ENCODE results near the gene ZNF518B.
"Not testable (repeated sequence)": the region's sequence is repeated elsewhere in the genome, so short reads cannot be mapped to it uniquely, and the experiment has no call there.

The ZNF518B gene

DNA sequence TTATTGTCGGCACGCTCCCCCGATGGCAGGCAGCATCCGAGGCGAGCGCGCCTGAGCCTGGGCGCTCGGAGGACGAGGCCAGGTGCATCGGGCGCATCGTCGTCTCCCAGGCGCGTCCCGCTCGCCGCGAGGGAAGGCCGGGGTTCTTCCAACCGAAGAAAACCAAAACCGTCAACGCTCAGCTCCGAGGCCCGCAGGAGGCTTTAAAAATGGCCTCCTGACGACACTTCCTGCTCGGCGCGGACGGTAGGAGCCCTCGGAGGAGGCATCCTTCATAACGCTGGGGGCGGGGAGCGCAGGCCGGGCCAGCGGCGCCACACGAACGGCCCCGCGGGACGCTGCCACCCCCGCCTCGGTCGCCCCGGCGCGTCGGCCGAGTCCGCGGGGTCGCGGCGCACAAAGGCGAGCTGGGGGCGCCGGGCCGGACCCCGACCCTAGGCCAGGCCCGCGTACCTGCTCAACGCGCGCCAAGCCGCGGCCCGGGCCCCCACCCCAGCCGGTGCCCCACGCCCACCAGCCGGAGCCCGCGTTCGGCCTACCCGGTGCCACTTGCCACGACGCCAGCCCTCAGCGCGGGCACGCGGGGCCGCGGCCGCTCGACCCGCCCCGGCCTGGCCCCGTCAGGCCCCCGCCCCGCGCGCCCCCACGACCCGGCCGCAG lies 501 bp downstream of the ZNF518B start:
- DNase-seq, result no peak

DNA sequence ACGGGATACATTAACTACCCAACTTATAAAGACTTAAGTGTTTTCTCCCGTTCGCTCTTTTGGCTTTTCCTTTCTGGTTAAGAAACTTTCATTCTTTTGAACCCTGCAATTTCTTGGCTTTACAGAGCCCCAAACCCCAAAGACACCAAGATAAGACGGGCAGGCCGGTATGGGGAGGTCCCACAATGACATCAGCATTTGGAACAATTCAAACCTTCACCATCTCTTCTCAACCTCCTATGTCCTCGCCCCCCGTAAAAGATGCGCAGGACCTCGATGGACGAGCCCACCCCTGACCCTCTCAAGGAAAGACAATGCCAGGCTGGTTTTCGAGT lies 999 bp downstream of the ZNF518B start:
- DNase-seq, result no peak

DNA sequence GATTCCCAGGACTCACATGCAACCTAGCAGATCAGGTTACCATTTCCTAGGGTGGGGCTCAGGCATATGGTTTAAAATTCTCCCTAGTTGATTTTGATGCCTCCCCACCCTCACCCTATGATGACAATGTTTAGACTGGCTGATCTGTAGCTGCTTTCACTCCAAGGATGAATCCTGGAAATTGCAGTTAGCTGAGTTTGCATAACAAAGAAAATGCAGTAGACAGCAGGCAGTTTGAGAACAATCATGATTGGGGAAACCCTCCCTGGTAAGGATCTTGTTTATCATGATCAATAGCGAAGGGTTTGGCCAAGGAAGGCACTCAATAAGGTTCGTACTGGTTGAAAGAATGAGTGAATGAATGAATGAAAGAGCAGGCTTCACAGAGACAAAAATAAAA lies 2.1 kb downstream of the ZNF518B start:
- no peak for DNase-seq

DNA sequence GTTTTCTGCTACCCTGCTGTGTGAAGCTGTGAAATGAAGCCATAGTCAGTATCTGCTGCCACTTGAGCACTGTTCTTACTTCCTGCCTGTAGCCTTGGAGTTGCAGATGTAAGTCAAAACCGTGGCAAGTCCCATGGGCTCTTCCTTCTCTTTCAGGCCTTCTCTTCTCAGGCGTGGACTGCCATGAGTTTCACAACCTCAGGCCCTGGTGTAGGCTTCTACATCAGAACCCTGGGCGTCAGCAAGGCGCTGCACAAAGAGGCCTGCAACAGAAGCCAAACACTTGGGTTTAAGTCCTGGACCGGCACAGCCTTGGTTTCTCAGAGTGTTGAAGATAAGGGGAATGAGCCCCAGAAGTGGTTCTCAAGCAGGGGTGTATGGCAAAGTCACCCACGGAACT lies 2.5 kb downstream of the ZNF518B start:
- no peak for DNase-seq

DNA sequence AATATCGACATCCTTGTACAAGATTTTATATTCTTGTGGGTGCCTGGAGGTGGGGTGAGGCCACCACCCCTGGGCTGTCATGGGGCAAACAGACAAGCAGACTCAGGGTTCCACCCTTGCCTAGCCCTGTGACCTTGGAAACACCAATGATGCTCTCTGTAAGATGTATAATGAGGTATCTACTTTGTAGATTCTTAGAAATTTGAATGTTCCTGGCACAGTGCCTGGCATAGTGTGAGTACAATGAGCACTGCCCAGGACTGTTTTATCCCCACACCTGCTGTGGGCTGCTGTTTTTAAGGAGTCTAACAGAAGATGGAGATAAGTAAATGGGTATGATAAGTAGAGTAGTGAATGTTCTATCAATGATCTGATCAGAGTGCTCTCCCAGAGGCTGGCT lies 3.1 kb downstream of the ZNF518B start:
- no peak for DNase-seq

DNA sequence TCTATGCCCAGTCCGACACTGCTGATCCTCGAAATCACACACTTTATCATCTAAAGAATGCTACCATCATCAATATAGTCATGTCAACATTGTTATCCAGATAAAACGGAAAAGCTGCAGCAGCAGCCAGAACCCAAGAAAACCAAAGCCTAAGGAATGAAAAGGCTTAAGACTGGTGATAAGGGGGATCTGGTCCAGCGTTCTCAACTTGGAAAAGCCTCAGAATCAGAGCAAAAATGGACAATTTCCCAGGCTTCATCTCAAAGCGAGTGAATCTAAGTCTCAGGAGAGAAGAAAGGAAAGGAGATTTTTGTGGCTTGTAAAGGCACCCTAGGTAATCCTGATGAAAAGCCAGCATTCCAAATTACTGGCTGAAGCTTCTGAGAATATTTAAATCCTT lies 8.2 kb downstream of the ZNF518B start:
- DNase-seq, result no peak

DNA sequence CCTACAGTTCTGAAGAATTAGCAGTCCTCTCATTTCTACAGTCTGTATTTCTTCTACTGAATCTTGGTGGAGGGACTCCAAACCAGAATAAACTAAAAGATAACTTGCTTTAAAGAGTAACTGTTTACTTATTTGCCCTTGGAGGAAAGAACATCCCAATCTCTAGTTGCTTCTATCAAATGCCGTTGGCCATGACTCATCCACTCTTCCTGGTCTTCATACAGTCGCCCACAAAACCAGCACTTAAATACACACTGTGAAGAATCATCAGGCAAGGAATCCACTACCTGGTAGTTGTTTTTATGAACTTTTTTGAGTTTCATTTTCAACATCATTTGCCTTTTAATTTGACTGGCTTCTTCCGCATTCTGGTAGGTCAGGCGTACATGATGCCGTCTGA lies 14.2 kb downstream of the ZNF518B start:
- no peak for DNase-seq

DNA sequence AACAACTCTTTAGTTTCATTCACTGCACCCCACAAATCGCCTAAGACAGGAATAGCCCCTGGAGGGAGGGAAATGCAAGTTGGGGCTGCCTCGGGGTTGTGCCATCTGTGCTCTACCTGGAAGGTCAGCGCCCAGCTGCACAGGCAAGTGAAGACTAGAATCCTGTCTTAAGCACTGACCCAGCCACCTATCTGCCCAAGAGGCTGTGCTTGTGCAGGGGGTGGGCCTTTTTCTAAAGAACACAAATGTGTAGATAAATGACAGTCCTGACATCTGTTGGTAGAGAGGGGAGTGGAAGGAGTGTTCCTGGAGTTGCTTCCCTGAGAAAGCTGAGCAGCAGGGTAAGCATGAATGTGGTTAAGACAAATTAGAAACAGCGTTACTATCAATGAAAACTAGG lies 15.7 kb downstream of the ZNF518B start:
- DNase-seq, result no peak

DNA sequence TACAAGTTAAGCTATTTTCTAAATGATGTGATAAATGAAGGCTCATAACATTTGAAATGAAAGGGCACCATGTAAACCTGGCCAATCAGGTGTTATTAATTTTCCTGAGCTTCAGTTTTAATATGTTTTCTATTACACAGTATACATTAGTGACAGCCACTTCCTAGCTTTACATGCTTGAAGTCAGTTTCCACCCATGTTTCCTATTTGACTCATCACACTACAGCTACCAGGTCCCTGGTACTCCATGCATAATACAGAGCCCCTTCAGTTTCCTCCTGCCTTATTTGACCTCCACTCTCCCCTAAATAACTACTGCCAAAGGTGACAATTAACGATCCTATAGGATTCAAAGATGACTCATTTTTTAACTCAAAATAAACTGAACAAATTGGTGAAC lies 18.3 kb downstream of the ZNF518B start:
- DNase-seq, result no peak

DNA sequence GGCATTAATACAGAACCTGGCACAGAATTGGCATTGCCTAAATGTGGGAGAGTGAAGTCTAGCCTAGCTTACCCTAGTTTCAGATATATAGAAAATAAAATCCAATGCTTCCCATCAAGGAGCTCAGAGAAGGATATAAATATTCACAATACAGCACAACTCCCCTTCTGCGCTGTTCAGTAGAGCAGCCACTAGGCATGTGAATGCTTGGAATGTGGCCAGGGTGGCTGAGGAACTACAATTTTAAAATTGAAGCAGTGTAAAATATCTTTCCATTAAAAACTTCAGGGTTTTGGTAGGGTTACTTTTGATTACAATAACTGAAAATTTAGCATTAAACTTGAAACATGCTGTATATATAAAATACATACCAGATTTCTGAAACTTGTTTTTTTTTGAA lies 19.5 kb downstream of the ZNF518B start:
- DNase-seq, result no peak

DNA sequence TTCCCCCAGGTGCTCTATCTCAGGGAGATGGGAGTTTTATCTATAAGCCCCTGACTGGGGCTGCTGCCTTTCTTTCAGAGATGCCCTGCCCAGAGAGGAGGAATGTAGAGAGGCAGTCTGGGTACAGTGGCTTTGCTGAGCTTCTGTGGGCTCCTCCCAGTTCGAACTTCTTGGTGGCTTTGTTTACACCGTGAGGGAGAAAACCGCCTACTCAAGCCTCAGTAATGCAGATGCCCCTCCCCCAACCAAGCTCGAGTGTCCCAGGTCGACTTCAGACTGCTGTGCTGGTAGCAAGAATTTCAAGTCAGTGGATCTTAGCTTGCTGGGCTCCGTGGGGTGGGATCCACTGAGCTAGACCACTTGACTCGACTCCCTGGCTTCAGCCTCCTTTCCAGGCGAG lies 29.5 kb downstream of the ZNF518B start:
- not testable (repeated sequence) for DNase-seq

DNA sequence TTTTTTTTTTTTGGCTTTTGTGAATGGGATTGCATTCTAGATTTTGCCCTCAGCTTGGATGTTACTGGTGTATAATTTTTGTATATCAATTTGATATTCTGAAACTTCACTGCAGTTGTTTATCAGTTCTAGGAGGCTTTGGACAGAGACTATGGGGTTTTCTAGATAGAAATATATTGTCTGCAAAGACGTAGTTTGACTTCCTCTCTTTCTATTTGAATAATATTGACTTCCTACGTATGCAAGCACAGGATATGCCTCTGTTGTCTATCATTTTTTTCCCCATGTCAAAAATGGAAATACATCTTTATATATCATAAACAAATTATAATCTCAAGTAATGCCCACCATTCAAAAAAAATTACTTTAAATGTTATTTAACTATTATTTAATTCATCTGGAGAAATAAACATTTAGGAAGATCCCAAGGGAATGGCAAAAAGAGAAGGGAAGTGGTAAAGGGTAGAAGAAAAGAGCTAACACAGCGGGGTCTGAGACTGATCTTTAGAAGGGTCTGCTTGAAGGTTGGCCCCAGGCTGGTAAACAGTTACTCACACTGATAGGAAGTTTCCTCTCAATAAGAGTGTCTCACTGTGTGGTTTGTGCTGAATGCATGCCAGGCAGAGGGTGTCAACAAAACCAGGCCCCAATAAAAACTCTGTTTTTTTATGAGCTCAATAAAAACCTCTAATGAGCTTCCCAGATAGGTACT lies 35.7 kb downstream of the ZNF518B start:
- peak; percentile 1 for DNase-seq

DNA sequence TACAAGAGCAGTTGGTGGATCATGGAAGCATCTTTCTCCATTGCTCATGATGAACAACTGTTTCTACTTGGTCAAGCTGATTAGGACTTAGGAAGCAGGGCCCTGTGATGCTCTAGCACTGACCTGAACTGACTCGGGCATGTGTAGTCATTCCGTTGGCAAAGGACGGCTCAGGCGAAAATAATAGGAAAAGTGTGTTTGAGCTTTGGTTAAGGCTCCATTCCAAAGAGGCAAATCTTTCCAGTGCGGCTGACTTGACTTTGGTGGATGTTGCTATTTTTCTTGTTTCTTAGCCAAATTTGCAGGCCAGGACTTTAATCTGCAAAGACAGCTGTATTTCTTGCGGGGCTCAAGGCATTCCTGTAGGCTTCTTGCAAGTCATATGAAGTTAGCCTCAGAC lies 39.5 kb downstream of the ZNF518B start:
- DNase-seq, result no peak

DNA sequence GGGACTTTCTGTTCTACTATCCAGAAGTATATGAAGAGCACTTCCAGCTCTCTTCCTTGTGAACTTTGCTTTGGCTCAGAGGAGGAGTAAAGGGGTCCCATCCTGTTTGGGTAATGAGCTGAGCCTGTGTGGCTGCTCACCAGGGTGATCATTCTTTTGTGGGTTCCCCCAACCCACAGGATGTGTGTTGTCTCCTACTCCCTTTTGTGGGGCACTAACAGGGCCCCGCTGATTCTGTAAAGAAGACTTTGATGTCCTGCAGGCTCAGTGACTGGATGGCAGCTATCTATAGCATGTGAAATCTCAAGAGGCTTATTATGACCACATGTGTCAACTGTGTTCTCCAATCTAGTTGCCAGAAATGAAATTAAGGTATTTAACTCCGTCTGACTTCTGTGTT lies 40.8 kb downstream of the ZNF518B start:
- DNase-seq, result peak; percentile 25

DNA sequence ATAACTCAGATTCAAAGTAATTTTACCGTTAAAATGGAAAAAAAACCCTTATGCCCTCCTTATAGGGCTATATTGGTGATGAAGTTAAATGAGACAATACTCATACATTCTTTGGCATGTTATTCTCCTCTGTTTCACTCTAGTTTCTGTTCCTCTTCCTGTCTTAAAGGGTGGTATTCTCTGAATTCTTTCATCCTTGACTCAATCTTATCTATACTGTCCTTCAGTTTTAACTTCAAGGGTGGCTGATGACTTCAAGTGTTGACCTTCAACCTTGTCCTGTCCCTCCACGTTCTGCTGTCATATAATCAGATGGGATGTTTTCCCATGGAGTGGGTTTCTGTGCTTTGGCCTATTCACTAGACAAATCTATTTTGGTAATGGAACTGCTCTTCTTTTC lies 44.0 kb downstream of the ZNF518B start:
- no peak for DNase-seq

DNA sequence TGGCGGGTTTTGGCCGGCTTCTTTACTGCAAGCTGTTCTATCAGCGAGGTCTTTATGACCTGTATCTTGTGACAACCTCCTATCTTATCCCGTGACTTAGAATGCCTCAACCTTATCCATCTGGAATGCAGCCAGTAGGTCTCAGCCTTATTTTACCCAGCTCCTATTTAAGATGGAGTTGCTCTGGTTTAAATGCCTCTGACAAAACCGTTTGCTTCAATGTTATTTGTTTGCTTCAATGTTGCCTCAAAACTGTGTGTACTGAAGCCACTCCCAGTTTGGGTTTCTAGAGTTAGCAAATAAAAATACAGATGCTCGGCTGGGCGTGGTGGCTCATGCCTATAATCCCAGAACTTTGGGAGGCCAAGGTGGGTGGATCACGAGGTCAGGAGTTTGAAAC lies 51.6 kb downstream of the ZNF518B start:
- no peak for DNase-seq

DNA sequence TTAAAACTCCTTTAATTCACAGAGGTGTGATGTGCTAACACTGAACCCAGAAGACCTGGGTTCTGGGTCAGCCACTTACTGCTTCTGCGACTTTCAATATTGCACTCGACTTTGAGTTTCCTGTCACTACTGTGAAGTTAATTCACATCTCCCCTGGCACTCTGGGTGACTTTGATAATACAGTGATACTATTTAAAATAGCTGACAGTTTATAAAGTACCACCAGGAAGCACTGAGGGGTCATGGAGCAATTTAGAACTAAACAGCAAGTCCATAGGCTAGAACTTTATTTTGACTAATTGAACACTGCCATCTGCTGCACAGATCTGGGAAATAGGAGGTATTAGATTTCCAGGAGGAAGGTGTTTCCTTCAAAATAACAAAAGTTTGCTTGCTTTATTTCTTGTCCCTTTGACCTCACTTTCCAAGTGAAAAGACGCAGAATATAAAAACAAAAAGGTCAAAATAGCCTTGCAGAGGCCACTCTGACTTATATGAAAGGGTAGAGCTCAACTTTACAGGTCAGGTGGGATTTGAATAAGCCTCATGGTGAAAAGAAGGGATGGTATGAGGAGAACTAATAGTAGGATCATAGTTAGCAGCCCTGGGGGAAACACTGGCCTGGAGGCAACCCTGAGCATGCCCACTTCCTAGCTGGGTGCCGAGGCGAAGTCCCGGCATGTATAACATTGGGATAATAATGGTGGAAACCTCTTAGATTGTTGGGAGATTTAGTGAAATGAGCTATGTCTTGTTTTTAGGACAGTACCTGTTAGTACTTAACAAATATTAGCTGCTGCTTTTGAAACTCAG lies 53.4 kb downstream of the ZNF518B start:
- DNase-seq, result no peak

DNA sequence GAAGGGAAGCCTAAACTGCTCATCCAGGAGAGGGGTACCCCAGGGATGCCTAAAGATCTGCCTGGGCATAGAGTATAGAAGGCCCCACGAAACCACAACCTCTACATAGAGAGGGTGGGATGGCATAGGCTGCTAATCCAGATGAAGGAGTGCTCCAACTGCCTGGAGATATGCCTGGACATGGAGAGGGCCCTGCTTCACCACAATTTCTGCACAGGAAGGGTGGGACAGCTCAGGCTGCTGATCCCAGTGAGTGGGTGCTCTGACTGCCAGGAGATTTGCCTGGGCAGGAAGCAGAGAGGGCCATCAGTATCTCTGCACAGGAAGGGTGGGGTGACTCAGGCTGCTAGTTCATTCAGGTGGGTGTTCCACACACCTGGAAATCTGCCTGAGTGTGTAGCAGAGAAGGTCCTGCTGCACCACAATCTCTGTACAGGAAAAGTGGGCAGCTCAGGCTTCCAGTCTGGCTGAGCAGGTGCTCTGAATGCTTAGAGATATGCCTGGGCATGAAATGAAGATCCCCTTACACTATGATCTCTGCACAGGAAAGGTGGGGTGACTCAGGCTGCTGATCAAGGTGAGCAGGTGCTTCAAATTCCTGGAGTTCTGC lies 61.1 kb downstream of the ZNF518B start:
- no peak for DNase-seq
